ENCODE data around the gene DTNBP1.
"Not testable (repeated sequence)": the region's sequence is repeated elsewhere in the genome, so short reads cannot be mapped to it uniquely, and the experiment has no call there.

The DTNBP1 gene

GRCh38 chr6:15546591-15546990 lies 116.2 kb downstream of the DTNBP1 start:
- DNase-seq (ENCODE audit: low read depth, low spot score) = no peak
- H3K4me3 ChIP-seq (ENCODE audit: low read length) = no peak overlapping the region

DNA sequence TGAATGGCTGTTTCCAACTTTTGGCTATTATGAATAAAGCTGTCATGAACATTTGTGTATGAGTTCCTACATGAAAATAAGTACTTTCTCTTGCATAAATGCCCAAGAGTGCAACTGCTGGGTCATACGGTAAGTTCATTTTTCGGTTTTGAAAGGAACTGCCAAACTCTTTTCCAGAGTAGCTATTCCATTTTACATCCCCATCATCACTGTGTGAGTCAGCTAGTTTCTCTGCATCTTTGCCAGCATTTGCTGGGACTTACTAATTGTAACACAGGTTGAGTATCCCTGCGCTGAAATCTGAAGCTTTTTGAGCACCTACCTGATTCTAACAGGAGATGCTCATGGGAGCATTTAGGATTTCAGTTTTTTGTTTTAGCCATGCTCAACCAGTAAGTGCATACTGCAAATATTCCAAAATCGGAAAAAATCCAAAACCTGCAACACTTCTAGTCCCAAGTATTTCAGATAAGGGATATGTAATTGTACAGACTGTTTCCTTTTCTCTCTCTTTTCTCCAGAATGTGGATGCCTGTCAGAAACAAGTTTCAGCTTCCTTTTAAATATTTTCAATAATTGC lies 118.4 kb downstream of the DTNBP1 start:
- no peak for DNase-seq (ENCODE audit: low read depth, low spot score)
- H3K4me3 ChIP-seq (ENCODE audit: low read length) = no peak overlapping the region

DNA sequence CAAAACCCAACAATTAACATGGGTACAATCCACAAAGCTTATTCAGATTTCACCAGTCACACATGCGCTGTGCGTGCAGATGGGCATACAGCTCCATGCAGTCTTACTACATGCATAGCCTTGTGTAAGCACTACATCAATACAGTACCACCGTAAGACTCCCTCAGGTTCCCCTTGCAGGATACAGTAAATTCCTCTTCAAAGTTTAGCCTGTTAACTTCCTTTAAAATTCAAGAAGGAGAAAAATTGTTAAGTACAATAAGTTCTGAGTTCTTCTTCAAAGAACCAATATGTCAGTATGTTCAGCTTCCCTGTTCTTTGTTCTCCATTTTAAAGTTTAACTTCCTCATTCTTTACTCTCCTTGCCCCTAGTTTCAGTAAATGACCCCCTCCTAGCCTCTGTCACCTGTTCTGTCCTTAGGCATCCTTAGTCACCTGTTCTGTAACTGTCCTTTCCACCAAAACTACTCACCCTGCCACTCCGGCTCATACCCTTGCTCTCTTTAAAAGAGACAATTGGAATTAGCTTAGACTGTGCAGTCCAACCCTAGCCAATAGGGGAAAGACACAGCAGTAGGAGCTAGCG lies 119.4 kb downstream of the DTNBP1 start:
- not testable (repeated sequence) for DNase-seq (ENCODE audit: low read depth, low spot score); H3K4me3 ChIP-seq (ENCODE audit: low read length)

DNA sequence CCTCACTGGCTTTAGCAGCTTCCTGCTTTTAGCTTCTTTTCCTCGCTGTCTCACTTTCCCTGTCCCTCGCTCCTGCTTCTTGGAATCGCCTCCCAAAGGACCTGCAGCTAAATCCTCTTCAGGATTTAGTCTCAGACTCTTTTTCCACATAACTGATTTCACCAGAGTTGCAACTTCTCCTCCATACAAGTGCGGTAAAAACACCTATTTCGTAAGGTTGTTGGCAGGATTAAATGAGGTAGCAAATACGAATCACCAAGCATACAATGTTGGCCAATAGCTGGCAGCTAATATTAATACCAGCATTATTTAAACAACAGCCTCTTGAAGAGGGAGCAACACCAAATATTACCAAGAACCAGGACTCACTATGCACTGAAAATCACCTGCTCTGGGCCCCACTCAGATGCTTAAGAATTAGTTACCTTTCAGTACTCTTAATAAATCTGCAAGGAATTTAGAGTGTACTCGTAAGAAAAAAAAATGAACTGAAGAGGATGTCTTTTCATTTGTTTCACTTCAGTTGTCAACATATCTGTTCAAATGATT lies 123.0 kb downstream of the DTNBP1 start:
- H3K4me3 ChIP-seq (ENCODE audit: low read length) = no peak overlapping the region
- no peak for DNase-seq (ENCODE audit: low read depth, low spot score)

DNA sequence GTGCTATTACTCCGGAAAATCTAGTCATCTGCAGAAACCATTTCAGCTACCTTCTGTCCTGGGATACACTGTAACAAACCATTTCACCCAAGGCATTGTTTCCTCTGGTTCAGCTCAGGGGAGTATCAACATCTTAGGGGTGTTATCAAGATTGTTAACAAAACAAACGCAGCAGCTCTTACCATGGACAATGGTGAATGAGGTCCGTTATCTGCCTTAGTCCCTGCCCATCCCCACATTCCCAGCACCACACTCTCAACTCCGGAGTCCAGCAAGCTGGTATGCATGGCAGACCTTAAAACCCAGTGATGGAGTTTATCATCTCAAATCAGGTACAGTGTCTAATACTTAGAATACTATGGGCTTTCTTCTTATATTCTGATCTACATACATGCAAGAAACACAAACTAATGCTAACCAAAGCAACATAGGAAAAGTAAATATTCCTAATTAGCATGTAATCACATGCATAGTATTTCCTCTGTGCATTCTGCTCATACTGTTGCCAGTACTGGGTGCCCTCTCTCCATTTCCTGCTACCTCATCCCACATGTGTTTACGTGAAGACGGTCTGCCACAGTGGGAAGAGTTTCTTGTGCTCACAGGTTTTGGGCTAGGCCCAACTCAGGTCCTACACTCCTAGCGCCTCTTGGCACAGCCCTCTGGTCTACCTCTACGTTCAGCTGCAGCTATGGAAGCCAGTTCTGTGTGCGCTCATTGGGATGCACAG lies 123.9 kb downstream of the DTNBP1 start:
- H3K4me3 ChIP-seq (ENCODE audit: low read length) = no peak overlapping the region
- DNase-seq (ENCODE audit: low read depth, low spot score) = no peak

DNA sequence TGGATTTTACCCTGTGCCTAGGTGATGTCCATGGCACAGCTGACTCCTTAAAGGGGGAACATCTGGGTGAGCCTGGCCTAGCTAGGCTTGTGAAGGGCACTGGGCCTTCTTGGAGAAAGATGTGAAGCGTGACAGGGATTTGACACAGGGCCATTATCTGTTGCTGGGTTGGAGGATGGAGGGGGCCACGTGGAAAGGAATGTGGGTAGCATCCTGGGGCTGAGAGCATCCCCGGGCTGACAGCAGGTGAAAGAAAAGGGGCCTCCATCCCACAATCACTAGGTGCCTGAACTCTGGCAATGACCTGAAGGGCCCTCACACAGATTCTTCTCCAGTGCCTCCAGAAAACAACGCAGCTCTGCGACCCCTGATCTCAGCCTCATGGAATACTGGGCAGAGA lies 124.7 kb downstream of the DTNBP1 start:
- no peak for DNase-seq (ENCODE audit: low read depth, low spot score)

DNA sequence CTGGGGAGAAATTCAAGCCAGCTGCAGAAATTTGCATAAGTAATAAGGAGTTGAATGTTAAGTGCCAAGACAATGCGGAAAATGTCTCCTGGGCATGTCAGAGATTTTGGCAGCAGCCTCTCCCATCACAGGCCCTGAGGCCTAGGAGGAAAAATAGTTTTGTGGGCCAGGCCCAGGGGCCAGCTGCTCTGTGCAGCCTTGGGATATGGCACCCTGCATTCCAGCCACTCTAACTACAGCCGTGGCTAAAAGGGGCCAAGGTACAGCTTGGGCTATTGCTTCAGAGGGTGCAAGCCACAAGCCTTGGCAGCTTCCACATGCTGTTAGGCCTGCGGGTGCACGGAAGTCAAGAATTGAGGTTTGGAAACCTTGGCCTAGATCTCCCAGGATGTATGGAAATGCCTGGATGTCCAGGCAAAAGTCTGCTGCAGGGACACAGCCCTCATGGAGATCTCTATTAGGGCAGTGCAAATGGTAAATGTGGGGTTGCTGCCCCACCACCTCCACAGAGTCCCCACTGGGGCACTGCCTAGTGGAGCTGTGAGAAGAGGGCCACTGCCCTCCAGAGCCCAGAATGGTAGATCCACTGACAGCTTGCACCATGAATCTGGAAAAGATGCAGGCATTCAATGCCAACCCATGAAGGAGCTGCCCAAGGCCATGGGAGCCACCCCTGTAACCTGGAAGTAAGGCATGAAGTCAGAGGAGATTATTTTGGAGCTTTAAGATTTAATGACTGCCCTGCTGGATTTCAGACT lies 126.5 kb downstream of the DTNBP1 start:
- no peak for DNase-seq (ENCODE audit: low read depth, low spot score)
- no peak overlapping the region for H3K4me3 ChIP-seq (ENCODE audit: low read length)

More for the DNA sequence above, 124.7 kb downstream of the DTNBP1 start:
- no peak overlapping the region for H3K4me3 ChIP-seq (ENCODE audit: low read length)

DNA sequence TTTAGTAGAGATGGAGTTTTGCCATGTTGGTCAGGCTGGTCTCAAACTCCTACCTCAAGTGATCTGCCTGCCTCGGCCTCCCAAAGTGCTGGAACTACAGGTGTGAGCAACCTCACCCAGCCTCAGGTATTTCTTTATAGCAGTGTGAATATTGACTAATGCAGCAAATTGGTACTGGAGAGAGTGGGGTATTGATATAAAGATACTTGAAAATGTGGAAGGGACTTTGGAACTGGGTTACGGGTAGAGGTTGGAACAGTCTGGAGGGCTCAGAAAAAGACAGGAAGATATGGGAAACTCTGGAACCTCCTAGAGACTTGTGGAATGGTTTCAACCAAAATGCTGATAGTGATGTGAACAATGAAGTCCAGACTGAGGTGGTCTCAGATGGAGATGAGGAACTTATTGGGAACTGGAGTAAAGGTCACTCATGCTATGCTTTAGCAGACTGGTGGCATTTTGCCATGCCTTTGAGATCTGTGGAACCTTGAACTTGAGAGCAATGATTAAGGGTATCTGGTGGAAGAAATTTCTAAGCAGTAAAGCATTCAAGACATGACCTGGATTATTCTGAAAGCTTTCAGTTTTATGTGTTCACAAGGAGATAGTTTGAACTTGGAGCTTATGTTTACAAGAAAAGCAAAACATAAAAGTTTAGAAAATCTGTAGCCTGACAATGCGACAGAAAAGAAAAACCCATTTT lies 127.2 kb downstream of the DTNBP1 start:
- no peak overlapping the region for H3K4me3 ChIP-seq (ENCODE audit: low read length)
- DNase-seq (ENCODE audit: low read depth, low spot score) = no peak

- H3K4me3 ChIP-seq (ENCODE audit: low read length) = no peak overlapping the region
- no peak for DNase-seq (ENCODE audit: low read depth, low spot score)
Measured at GRCh38 chr6:15534974-15535373, 127.9 kb downstream of the DTNBP1 start.

DNA sequence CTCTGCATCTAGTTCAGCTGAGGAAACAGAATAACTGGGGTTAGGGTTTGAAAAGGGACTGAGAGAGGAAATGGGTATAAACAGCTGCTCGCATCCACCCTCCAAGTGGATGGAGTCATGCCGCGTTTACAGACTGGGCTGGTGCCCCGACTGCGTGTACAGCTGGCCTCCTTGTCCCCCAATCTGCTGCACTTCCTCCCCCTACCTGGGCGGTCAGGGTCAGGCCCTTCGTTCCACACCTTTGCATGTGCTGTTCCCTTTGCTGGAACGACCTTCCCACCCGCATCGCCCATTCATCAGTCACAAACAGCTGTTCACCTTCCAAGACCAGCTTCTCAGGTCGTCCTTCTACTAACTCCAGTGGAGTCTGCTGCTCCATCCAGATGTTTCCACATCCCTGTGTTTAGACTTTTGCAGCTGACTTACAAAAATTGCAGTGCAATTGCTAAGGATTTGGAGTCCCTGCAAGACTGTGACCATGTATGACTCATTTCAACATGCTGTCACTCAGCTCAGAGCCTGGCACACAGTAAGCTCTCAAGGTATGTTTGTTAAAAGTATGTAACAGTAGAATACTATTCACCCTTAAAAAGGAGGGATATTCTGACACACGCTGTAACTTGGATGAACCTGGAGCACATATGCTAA lies 129.3 kb downstream of the DTNBP1 start:
- DNase-seq (ENCODE audit: low read depth, low spot score) = no peak

DNA sequence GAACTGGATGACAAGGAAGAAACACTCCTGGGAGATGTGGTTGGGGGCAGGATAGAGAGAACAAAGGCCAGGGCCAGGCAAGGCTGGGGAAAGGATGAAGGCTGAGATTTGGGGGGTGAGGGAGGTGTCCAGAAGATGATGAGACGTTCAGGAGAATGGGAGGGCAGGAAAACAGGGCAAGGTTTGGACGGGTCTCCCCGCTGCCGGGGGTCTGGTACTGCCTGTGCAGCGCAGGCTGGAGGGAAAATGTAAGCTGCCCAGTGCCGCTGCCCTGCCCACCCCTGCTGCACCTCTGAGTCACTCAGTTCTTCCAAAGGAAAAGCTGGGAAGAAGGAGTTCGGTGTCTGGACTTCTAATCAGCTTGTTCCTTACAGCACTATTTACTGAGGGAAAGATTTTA lies 130.9 kb downstream of the DTNBP1 start:
- no peak for DNase-seq (ENCODE audit: low read depth, low spot score)
- no peak overlapping the region for H3K4me3 ChIP-seq (ENCODE audit: low read length)

More for the DNA sequence above, 129.3 kb downstream of the DTNBP1 start:
- no peak overlapping the region for H3K4me3 ChIP-seq (ENCODE audit: low read length)

GRCh38 chr6:15530411-15530810 lies 132.4 kb downstream of the DTNBP1 start:
- no peak overlapping the region for H3K4me3 ChIP-seq (ENCODE audit: low read length)

DNA sequence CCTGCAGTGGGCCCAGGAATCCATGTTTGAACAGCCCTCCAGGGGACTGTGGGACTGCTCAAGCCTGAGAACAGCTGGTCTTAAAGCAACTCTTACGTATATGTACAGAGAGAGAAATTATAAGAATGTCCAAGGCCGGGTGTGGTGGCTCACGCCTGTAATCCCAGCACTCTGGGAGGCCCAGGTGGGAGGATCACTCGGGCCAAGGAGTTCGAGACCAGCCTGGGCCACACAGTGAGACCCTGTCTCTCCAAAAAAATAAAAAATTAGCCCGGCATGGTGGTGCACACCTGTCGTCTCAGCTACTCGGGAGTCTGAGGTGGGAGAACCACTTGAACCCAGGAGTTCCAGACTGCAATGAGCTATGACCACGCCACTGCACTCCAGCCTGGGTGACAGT lies 134.0 kb downstream of the DTNBP1 start:
- no peak for DNase-seq (ENCODE audit: low read depth, low spot score)
- no peak overlapping the region for H3K4me3 ChIP-seq (ENCODE audit: low read length)

More at GRCh38 chr6:15530411-15530810, 132.4 kb downstream of the DTNBP1 start:
- no peak for DNase-seq (ENCODE audit: low read depth, low spot score)

- DNase-seq (ENCODE audit: low read depth, low spot score) = no peak
- no peak overlapping the region for H3K4me3 ChIP-seq (ENCODE audit: low read length)
Measured at GRCh38 chr6:15527838-15528617, 134.8 kb downstream of the DTNBP1 start.

DNA sequence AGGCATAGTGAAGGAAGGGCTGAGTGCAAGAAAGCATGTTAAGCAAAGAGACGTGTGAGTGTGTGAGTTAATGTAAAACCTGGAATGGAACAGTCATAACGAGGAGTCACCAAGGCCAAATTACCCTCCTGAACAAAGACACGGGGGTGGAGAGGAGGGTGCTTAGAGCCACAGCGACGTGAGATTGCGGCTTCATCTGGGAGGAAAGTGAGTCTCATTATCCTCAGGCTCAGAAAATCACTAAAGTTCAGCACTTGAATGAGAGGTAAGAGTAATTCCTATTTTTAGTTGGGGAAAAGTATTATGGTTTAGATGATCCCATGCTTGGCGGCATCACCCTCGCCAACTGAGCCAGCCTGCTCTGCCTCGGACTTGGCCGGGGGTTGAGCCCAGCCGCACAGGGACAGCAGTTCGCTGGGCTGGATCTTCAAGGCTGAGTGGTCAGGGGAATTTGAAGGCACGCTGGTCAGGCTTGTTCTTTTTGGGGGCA lies 136.6 kb downstream of the DTNBP1 start:
- no peak overlapping the region for H3K4me3 ChIP-seq (ENCODE audit: low read length)

GRCh38 chr6:15524861-15525401 lies 137.9 kb downstream of the DTNBP1 start:
- DNase-seq (ENCODE audit: low read depth, low spot score) = no peak
- H3K4me3 ChIP-seq (ENCODE audit: low read length) = no peak overlapping the region

More for the DNA sequence above, 136.6 kb downstream of the DTNBP1 start:
- DNase-seq (ENCODE audit: low read depth, low spot score) = no peak
